GM23338 (cell line): ENCODE data around the gene UNKL. TPM values are rescaled to one million over a fixed set of nuclear protein-coding genes. Genes with fewer than 3 reads are reported as not detected.

Experiments
- ATAC-seq: fragments of 200-7000 bp; cut with Tn5 transposase; 3 replicates; pipeline ENCODE4 v1.9.1; 2020
- DNase-seq: peaks from one replicate; pipeline ENCODE4 v3.0.0-alpha.2; 2015; ENCODE audit warnings: low spot score
- H2AFZ ChIP-seq: fragments of 200-600 bp; sonication (generic); 2 replicates; pipeline ENCODE4 v1.8.0; 2016; ENCODE audit warnings: antibody characterized with exemption, mild to moderate bottlenecking, moderate library complexity
- H3F3A ChIP-seq: fragments of 200-600 bp; sonication (generic); replicated peaks from 2 replicates; pipeline ENCODE4 v1.8.0; 2017; ENCODE audit warnings: antibody characterized with exemption, mixed run types, low read depth
- H3K27ac ChIP-seq: fragments of 200-600 bp; sonication (generic); 2 replicates; pipeline ENCODE4 v1.6.1; 2016; ENCODE audit warnings: low read depth
- H3K27me3 ChIP-seq: fragments of 200-600 bp; sonication (generic); 2 replicates; pipeline ENCODE4 v1.8.0; 2016; ENCODE audit warnings: mild to moderate bottlenecking, mixed run types, moderate library complexity; ENCODE audit not compliant: insufficient read depth
- H3K36me3 ChIP-seq: fragments of 200-600 bp; sonication (generic); 2 replicates; pipeline ENCODE4 v1.8.0; 2016; ENCODE audit warnings: mild to moderate bottlenecking; ENCODE audit not compliant: insufficient read depth
- H3K4me1 ChIP-seq: fragments of 200-600 bp; sonication (generic); 2 replicates; pipeline ENCODE4 v1.8.0; 2016; ENCODE audit warnings: mild to moderate bottlenecking, moderate library complexity; ENCODE audit not compliant: insufficient read depth
- H3K4me2 ChIP-seq: fragments of 200-600 bp; sonication (generic); 2 replicates; pipeline ENCODE4 v1.7.1; 2017; ENCODE audit warnings: mixed run types
- H3K4me3 ChIP-seq: fragments of 200-600 bp; sonication (generic); 2 replicates; pipeline ENCODE4 v1.6.1; 2016; ENCODE audit warnings: mixed run types
- H3K79me2 ChIP-seq: fragments of 200-600 bp; sonication (generic); replicated peaks from 2 replicates; pipeline ENCODE4 v1.8.0; 2017; ENCODE audit warnings: mild to moderate bottlenecking; ENCODE audit not compliant: insufficient read depth
- H3K9me2 ChIP-seq: fragments of 200-600 bp; sonication (generic); 2 replicates; pipeline ENCODE4 v1.8.0; 2017; ENCODE audit not compliant: insufficient read depth
- H4K20me1 ChIP-seq: fragments of 200-600 bp; sonication (generic); replicated peaks from 2 replicates; pipeline ENCODE4 v1.8.0; 2017; ENCODE audit warnings: mild to moderate bottlenecking; ENCODE audit not compliant: insufficient read depth
- H3K27ac Mint-ChIP-seq: 2 replicates; pipeline ENCODE4 v1.8.0; 2020; ENCODE audit warnings: inconsistent platforms, mild to moderate bottlenecking, moderate library complexity, mixed read lengths
- H3K27me3 Mint-ChIP-seq: 3 replicates; pipeline ENCODE4 v1.8.0; 2022; ENCODE audit warnings: low read depth, mild to moderate bottlenecking, moderate library complexity, mixed read lengths, inconsistent platforms; ENCODE audit not compliant: insufficient read depth, poor library complexity
- H3K36me3 Mint-ChIP-seq: 3 replicates; pipeline ENCODE4 v1.8.0; 2021; ENCODE audit warnings: low read depth, mild to moderate bottlenecking, inconsistent platforms, moderate library complexity, mixed read lengths
- H3K4me1 Mint-ChIP-seq: 3 replicates; pipeline ENCODE4 v1.8.0; 2020; ENCODE audit warnings: mild to moderate bottlenecking, inconsistent platforms, mixed read lengths
- H3K4me3 Mint-ChIP-seq: 3 replicates; pipeline ENCODE4 v1.8.0; 2021; ENCODE audit warnings: moderate library complexity, mild to moderate bottlenecking, inconsistent platforms, mixed read lengths
- H3K9me3 Mint-ChIP-seq: 3 replicates; pipeline ENCODE4 v1.8.0; 2020; ENCODE audit warnings: moderate library complexity, mild to moderate bottlenecking, inconsistent platforms, mixed read lengths
- CREB1 ChIP-seq: fragments of 250-450 bp; sonication (Bioruptor Pico); IDR thresholded peaks from 2 replicates; pipeline ENCODE4 v1.5.0; 2020; ENCODE audit warnings: low read depth, mild to moderate bottlenecking, moderate library complexity
- CTCF ChIP-seq, 2 experiments: fragments of 200-600 bp in 1 of 2; sonication (generic) in 1 of 2; conservative IDR thresholded peaks; 2 replicates each; pipeline versions ENCODE4 v1.5.1 to v1.6.1; 2016 to 2017; ENCODE audit warnings: antibody characterized with exemption in 2 of 2, low read depth in 2 of 2, mild to moderate bottlenecking in 2 of 2, moderate library complexity in 1 of 2
- ETS1 ChIP-seq: IDR thresholded peaks from 2 replicates; pipeline ENCODE4 v1.6.1; 2016; ENCODE audit warnings: antibody characterized with exemption
- JUNB ChIP-seq: IDR thresholded peaks from one replicate; pipeline ENCODE4 v1.6.1; 2016; ENCODE audit warnings: antibody characterized with exemption; ENCODE audit not compliant: unreplicated experiment
- NANOG ChIP-seq: IDR thresholded peaks from 2 replicates; pipeline ENCODE4 v1.6.1; 2016; ENCODE audit warnings: antibody characterized with exemption, borderline replicate concordance
- POLR2AphosphoS5 ChIP-seq: IDR thresholded peaks from 2 replicates; pipeline ENCODE4 v1.6.1; 2016; ENCODE audit warnings: antibody characterized with exemption, low read depth
- ZNF331 ChIP-seq: fragments of 250-450 bp; sonication (Bioruptor Pico); IDR thresholded peaks from 2 replicates; pipeline ENCODE4 v1.5.0; 2020; ENCODE audit warnings: low read depth, mild to moderate bottlenecking, moderate library complexity
- ZNF462 ChIP-seq: fragments of 250-450 bp; sonication (Bioruptor Pico); IDR thresholded peaks from 2 replicates; pipeline ENCODE4 v1.5.0; 2020; ENCODE audit warnings: mild to moderate bottlenecking, moderate library complexity
- polyA plus RNA-seq: library from polyadenylated mRNA; unstranded; fragments of >200 nt; fragmentation: Nextera tagmentation; extraction: Ambion mirVana; gene quantifications from 2 replicates; pipeline ENCODE4 v1.2.1, GENCODE V29; 2016
- total RNA-seq: library from RNA; depleted of rRNA; stranded (reverse); fragments of >200 nt; shearing (Covaris generic); gene quantifications from 2 replicates; pipeline ENCODE4 v1.2.3, GENCODE V29; 2014

UNKL gene
- total and polyA plus RNA-seq, 2 experiments from 2014 or later, result 16.7 to 28.7 TPM

- Histone ChIP-seq H3K9me2 (no peaks in the 10 kb centered on the region), H3K27ac (no peak overlapping the region), H3K36me3 (no peaks in the 10 kb centered on the region; the same call in 1 of the 2 replicates), H3K4me2 (no peak overlapping the region), H3K4me1 (peaks cover 7% of the 10 kb centered on the region), H4K20me1 (peaks cover 4% of the 10 kb centered on the region; the same call in 1 of the 2 replicates), H3K4me3 (no peak overlapping the region), H3F3A (no peaks in the 10 kb centered on the region; the same call in 1 of the 2 replicates), H3K27me3 (no peaks in the 10 kb centered on the region), H3K79me2 (peaks cover 13% of the 10 kb centered on the region), H2AFZ (no peak overlapping the region)
- Mint-ChIP-seq H3K36me3 (peaks cover 4% of the 10 kb centered on the region; the same call in 2 of the 3 replicates), H3K4me1 (peaks cover 11% of the 10 kb centered on the region), H3K27ac (no peak overlapping the region), H3K9me3 (peaks cover 3% of the 10 kb centered on the region), H3K4me3 (no peak overlapping the region), H3K27me3 (peaks cover 33% of the 10 kb centered on the region)
- DNase-seq, result no peak
- ATAC-seq, result no peak
- TF ChIP-seq JUNB, result no peak
- TF ChIP-seq CTCF (conservative IDR thresholded peaks at IDR 0.05; ENCODE audit: low read depth in 2 of 2), result no peak
Measured at GRCh38 chr16:1347962-1348361, 66.5 kb downstream of the UNKL start.

- H3K4me3 ChIP-seq, result no peak overlapping the region
- Mint-ChIP-seq H3K4me3 (no peak overlapping the region), H3K27me3 (peaks cover 32% of the 10 kb centered on the region), H3K9me3 (peaks cover 2% of the 10 kb centered on the region; the same call in 2 of the 3 replicates), H3K36me3 (peaks cover 4% of the 10 kb centered on the region; the same call in 2 of the 3 replicates), H3K27ac (no peak overlapping the region), H3K4me1 (peaks cover 9% of the 10 kb centered on the region; the same call in 2 of the 3 replicates)
- peaks cover 7% of the 10 kb centered on the region for H3K79me2 ChIP-seq
- no peak overlapping the region for H2AFZ ChIP-seq
- H3F3A ChIP-seq, result no peaks in the 10 kb centered on the region; the same call in 1 of the 2 replicates
- ATAC-seq (no peak), DNase-seq (no peak)
- no peak overlapping the region for H3K27ac ChIP-seq
- H3K27me3 ChIP-seq, result no peaks in the 10 kb centered on the region
- H3K36me3 ChIP-seq, result no peaks in the 10 kb centered on the region; the same call in 1 of the 2 replicates
- no peaks in the 10 kb centered on the region for H3K9me2 ChIP-seq
- H4K20me1 ChIP-seq, result peaks cover 4% of the 10 kb centered on the region; the same call in 1 of the 2 replicates
- H3K4me2 ChIP-seq, result no peak overlapping the region
- peaks cover 1% of the 10 kb centered on the region; the same call in 1 of the 2 replicates for H3K4me1 ChIP-seq
- TF ChIP-seq CREB1 (no peak), CTCF (conservative IDR thresholded peaks at IDR 0.05; ENCODE audit: low read depth in 2 of 2) (no peak), JUNB (no peak), ZNF462 (CRISPR knock-in tag) (no peak), POLR2AphosphoS5 (no peak), NANOG (no peak), ZNF331 (CRISPR knock-in tag) (no peak), ETS1 (no peak)
Measured at GRCh38 chr16:1347286-1347855, 67.1 kb downstream of the UNKL start.
